ENCODE data around the gene TRABD2B.
"Not testable (repeated sequence)": the region's sequence is repeated elsewhere in the genome, so short reads cannot be mapped to it uniquely, and the experiment has no call there.

Gene TRABD2B

DNA sequence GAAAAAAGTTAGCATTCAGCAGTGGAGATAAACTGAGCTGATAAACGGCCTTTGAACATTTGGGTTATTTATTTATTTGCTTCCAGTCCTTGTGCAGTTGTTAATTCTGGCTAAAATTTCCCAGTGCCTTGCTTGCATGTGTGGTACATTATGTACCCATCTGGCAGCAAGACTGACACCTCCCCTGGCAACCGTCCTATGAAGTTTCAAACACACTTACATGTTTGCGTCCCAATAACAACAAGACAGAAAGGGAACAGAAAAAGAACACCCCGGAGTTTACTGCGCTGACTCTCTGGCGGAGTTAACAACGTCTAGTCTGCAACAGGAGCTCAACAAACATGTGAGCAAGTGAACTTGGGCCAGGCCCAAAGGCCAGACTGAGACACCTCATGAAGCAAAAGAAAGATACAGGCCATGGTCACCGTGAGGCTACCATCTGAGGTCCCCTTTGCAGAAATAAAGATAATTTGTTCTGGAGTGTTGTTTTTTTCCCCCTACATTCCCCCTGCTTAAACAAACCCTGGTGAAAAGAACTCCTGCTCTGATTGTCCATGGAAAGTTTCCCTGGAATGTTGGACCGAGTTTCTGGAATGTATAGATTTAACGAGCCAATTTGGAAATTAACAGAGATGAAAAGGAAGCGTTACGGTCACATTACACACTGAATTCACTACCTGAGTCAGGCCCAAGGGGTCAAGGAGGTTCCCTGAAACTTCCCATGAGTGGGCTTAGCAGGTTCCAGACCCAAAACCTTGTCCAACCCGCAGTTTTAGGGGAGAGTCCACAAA lies 33.4 kb downstream of the TRABD2B start:
- DNase-seq, result no peak

DNA sequence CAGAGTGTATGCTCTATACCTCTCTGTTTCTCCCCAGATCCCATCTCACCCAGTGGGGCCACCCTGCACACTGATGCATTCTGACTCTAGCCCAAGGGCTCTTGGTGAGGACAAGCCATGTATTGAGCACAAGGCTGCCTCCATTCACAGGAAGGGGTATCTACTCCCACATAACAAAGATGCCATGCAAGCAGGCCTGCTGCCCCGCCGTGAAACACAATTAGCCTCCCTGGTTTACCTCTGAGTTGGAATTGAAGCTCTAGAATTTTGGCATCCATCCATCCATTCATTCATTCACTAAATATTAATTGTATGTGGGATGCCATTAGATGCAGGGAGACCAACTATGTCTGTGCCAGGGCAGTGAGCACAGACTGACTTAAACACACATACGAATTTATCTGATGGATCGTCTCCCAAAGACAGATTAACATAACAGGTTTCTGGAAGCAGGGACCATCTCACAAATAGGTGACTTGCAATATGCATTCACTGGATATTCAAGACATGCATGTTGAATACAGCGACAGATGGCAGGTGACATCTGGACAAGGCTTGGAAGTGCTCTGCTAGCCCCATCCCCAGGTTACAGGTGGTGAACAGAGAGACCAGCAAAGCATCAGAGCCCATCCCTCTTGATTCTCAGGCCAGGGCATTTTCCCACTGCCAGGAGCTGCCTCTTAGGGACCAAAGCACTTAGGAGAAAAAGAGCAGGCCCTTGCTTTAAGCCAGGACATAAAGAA lies 34.3 kb downstream of the TRABD2B start:
- peak; percentile 98 to 99 for DNase-seq

DNA sequence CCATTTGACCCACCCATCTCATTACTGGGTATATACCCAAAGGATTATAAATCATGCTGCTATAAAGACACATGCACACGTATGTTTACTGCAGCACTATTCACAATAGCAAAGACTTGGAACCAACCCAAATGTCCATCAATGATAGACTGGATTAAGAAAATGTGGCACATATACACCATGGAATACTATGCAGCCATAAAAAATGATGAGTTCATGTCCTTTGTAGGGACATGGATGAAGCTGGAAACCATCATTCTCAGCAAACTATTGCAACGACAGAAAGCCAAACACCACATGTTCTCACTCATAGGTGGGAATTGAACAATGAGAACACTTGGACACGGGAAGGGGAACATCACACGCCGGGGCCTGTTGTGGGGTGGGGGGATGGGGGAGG lies 35.4 kb downstream of the TRABD2B start:
- not testable (repeated sequence) for DNase-seq

DNA sequence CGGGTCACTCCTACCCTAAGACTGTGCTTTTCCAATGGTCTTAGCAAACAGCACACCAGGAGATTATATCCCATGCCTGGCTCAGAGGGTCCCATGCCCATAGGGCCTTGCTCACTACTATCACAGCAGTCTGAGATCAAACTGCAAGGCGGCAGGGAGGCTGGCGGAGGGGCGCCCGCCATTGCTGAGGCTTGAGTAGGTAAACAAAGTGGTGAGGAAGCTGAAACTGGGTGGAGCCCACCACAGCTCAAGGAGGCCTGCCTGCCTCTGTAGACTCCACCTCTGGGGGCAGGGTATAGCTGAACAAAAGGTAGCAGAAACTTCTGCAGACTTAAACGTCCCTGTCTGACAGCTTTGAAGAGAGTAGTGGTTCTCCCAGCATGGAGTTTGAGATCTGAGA lies 40.7 kb downstream of the TRABD2B start:
- DNase-seq, result not testable (repeated sequence)

DNA sequence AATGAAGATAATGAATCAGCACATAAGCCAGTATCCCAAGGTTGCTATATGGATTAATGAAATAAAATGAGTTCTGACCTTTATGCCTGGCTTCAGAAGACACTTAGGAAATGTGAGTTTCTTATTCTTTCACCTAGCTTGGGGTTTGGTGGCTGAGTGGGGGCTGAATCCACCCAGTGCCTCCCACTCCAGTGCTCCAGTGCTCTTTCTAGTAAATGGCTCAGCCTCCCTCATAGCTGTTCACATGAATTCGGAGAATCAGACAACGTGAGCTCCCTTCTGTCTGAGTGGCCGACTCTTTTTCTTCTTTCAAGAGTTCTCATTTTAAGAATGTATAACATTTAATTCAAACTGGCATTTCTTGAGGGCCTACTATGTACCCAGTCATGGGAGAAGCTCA lies 43.5 kb downstream of the TRABD2B start:
- DNase-seq, result no peak

DNA sequence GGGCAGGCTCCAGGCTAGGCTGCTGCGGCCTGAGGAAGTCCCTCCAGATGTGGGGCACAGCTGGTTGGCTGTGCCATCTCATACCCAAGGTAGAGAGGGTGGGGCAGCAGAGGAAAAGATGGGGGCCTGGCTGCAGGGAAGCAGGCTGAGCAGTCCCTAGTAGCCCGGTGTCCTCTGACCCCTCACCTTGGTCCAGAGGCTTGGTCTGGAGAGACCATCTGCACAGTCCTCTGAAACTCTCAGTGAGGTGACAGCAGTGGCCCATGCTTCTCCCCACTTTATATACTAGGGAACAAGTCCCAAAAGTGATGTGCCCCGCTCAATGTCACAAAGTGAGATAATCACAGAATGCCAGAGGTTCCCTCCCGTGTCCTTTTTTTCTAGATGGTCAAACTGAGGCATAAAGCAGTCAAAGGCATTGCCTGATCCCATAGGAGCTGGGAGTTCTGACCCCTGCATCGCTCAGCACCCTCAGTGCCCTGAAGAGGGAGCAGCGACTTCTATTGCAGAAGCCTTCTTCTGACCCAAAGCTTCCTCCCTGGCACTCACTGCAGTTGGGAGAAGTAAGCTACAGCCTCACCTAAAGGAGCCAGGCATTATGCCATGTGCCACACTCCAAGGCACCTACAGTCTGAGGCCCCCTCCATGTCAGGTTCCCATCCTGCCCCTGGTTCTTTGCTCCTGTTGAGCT lies 45.5 kb downstream of the TRABD2B start:
- peak in 1 of 2 experiments; percentile 14 for DNase-seq

DNA sequence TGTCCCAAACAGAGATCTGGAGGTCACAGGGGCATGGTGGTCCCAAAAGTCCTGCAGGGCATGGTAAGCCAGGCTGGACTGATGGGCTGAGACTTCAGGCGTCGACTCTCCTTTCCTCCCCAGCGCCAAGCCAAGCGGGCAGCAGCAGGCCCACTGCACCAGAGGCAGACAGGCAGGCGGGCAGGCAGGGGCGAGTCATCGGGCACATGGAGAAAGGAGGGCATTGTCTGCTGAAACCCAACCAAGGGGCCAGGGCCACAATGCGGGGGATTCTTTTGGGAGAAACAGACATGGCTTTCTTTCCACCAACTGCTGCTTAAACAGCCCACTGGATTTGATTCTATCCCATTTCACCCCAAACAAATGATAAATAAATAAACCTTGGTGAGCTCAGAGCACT lies 46.2 kb downstream of the TRABD2B start:
- no peak for DNase-seq

DNA sequence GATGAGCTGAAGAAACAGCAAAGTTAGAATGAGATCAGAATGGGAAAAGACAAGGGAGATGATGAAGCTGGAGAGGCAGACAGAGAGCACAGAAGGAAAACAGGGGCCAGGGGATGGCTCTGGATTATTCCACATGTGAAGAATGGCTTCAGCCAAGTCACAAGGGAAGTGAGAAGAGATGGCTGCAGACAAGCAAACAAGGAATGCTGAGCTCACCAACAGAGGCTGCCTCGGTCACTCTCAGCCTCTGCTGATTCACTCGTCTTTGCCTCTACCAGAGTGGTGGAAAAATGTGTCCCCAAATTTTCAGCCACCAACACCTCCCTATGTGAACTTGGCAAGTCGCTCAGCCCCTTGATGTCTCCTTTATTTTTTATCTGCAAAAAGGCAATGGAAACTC lies 46.7 kb downstream of the TRABD2B start:
- no peak for DNase-seq

DNA sequence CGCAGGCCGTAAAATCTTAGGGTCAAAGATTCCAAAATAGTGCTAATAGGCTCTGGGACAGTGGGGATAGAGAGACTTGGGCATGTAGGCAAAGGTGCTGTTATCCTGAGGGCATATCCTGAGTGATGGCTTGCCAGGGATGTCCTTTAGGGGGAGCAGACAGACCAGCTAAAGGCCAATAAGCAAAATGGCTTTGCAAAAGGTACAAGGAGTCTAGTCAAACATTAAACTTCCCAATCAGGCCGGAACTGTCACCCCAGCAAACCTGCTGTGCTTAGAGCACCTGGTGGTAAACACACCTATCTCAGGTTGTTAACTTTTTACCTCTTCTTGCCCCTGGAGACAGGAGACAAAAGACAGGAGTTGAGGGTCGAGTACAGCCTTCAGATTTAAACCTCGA lies 49.1 kb downstream of the TRABD2B start:
- DNase-seq, result peak; percentile 12 to 61

DNA sequence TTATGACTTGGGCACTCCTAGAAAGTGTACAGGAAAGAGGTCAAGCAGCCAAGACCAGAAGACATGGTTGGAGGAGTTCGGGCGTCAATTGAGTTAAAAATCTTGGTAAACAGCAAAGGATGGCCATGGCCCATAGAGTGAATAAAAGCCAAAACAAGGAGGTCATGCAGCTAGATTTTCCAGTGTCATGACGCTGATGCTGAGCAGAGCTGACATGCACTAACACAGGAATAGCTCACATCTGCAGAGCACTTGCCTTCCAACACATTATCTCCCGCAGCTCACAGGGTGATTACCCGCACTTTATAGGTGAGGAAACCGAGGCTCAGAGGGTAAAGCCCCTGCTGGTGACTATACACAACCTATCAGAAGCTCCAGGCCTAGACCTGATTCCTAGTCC lies 49.7 kb downstream of the TRABD2B start:
- DNase-seq, result no peak

DNA sequence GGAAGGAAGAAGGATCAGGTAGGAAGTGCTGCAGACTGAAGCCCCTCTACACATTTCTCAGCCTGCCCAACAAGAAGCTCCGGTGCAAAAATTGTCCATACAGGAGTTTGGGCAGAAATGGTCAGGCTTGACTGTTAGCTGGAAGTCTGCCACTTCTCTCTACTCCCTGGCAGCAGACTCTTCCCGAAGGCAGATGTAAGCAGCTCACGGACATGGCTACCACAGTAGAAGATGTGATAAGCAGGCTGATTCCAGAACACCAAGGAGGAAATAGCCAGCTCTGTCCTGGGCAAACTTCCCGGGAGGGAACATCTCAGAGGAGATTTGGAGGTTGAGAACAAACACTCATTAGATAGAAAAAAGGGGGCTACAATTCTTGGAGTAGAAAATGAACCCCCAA lies 52.6 kb downstream of the TRABD2B start:
- no peak for DNase-seq

DNA sequence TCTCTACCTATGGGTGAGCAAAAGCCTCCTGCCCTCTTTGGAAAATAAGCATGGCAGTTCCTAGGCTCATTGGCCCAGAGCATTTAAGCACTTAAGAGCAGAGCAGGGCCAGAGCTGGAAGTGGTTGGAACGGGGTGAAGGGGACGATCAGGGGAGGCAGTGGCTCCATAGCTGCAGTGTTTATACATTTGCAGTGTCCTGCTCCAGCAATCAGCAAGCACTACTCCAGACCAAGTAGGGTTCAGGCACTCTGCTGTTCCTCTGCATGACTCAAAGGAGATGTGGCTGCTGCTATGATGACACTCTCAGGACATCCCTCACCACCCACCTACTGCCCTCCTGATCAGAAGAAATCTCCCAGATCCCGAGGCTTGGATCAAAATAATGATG lies 55.0 kb downstream of the TRABD2B start:
- no peak for DNase-seq

DNA sequence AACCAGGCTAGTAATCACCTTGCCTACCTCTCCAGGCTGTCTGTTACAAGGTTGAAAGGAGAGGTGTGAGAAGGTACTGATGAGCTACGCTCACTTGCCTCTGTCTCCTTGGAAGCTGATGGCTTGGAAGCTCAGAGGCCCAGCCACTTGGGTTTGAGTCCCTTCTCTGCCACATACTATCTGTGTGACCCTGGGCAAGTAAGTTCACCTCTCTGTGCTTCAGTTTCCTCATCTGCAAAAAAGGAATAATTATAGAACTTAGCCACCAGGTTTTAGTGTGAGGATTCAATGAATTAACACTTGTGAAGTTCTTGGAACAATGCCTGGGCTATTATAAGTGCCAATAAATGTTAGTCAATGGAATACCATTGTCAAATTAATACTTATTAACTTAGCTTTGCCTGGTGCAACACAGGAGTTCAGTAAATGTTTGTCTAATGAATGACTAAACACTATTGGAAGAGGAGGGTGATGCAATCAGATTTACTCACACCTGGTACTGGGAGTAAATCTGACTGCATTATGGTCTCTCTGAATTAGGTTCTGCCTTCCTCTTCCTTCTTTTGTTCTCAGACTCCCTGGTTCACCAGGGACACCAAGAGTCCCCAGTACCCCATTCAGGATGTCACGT lies 55.5 kb downstream of the TRABD2B start:
- DNase-seq, result no peak

DNA sequence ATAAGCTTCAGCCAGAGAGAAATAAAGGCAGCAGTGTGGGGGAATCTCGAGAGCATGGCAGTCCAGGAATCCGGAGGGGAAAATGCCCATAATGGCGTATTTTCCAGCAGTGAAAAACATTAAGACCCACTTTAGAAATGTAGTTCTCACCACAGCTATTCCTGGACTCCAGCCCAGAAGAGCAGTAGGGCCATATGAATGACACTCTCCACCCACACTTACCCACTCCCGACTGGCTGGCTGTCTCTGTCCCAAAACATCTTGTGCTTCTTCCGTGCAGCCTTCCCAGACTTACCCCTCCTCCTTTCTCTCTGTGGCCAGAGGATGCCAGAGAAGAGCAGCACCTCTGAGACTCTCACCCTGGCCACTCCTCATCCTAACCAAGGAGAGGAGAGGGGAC lies 56.4 kb downstream of the TRABD2B start:
- no peak for DNase-seq

DNA sequence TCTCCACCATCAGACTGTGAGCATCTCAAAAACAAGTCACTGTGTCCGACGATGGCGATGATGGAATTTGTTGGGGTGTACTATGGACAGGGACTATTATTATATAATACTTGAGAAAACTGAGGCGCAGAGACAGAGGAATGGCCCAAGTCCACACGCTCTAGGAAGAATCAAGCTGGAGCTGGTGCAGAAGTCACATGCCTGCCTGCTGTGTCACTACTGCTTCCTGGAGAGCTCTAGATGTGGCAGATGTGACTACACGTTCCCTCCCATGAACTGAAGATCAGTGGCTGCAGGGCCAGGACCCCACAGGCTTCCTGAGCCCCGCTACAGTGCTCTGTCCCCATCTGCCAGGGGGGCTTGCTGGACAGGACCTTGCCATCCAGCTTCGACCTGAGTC lies 56.9 kb downstream of the TRABD2B start:
- DNase-seq, result no peak

DNA sequence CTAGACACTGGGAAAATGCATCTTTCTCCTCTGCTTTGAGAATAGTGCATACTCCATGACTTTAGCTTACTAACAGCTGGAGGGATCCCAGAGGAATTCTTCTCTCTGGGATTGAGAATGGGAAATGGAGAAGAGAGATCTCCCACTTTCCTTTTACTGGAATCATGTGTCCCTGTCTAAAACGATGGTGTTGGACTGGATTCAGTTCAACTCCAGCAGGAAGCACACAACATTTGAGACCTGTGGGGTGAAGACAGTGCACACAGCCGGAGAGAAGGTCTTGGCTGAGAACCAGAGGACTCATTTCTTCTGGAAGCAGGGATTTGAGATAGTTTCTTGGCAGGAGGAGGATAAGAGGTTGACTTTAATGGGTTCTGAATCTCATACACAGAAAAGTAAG lies 58.7 kb downstream of the TRABD2B start:
- no peak for DNase-seq

DNA sequence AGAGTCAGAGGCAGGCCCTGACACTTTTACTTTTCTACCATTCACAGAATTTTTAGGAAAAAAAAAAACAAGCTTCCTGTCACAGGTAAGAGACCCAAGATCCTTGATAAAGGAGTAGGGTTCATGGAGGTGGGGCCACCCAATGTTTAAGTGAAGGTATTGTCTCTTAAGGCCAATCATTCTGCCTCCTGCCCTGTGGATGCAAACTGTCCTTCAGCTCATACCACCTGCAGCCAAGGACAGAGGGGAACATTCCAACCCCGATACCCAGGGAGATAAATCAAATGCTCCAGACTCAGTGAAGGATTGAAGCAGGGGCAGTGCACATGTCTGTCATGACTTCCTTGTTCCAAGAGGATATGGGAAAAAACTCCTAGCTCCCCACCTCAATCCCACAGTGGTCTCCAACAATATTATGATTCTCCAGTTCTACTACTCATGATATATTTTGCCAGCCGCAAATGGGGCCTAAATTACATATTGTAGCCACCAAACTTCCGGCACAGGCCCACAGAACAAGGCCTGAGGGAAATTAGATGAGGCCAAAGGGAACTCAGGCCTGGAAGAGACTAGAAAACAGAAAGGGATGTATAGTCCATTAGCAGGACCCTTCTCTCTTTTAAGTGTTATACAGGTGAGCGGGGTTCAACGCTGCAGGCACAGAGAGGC lies 59.5 kb downstream of the TRABD2B start:
- no peak for DNase-seq

DNA sequence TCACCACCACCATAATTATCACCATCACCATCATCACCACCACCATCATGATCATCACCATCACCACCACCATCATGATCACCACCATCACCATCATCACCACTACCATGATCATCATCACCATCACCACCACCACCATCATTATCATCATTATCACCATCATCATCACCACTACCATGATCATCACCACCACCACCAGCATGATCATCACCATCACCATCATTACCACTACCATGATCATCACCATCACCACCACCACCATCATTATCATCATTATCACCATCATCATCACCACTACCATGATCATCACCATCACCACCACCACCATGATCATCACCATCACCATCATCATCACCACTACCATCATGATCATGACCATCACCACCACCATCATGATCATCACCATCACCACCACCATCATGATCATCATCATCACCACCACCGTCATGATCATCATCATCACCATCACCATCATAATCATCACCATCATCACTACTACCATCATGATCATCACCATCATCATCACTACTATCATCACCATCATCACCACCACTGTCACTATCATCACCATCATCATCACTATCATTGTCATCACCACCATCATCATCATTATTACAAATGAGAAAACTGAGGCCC lies 60.2 kb downstream of the TRABD2B start:
- DNase-seq, result no peak

DNA sequence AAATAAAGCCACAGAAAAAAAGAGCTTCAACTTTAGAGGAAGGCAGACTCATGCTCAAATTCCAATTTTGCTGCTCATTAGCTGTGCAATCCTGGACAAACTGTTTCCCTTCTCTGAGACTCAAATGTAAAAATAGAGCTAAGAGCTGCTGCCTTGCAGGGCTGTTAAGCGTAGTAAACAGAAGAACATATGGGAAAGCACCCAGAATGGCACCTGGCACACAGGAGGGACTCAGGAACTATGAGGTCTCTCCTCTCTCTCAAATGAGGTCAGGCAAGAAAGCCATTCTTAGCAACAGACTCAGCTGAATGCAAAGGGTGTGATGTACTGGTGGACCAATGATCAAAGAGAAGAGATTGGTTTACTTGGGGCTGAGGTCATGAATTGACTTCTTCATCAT lies 61.3 kb downstream of the TRABD2B start:
- DNase-seq, result no peak

DNA sequence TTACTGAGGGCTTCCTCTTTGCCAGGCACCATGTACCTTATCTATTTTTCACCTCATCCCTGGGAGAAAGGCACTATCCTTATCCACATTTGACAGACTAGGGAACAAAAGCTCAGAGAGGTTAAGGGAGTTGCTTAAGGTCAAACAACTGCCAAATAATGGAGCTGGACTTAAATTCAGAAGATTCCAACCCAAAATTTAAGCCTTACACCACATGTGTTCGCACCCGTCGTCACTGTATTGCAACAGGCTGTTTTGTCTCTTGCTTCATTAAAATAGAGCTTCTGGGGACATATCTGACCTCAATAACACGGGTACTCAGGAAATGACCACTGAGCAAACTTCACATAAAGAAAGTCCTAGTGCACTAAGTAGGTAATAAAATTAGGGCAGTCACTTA lies 62.0 kb downstream of the TRABD2B start:
- DNase-seq, result no peak

DNA sequence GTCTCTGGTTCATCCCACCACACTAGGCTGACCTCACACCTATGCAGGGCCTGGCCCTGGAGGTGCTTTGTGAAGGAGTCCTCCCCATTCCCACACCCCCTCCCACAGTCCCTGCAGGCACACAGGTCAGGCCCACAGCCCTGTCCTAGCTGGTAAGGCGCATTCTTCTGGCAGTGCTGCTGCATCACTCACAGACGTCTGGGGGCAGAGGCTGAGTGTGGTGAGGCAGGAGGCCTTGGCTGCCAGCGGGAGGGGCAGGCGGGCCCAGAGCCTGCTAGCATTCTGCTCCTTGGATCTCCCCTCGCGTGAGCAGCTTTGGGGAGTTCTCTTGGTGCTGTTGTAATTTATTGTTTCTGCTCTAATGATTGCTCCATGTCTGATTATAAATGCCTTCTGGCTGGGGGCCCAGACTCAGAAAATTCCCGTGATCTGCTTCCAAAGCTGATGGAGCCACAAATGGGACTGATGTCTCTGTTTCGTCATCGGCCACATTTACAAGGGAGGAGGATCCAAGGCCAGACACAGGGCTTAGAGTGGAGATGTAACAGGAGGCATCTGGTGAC lies 62.9 kb downstream of the TRABD2B start:
- DNase-seq, result no peak

DNA sequence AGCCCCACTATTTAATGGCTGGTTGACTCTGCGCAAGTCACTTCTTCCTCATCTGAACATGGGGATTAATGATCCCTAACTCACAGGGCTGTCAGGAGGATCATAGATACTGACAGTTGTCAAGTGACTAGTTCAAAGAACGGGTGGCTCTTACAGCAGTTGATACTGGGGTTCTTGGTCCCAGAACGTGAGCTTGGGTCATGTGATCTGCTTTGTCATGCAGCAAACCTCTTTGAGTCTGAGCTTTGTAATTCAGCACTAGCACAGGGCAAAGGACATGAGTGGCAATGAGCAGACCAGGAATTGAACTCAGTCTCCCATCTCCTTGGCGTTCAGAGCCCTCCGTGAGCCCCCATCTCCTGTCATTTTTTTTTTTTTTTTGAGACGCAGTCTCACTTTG lies 64.4 kb downstream of the TRABD2B start:
- DNase-seq, result no peak

Data from NCI-H524 (cell line).